Measurements from ENCODE around the gene PEX13. TPM values are rescaled to one million over a fixed set of nuclear protein-coding genes. Genes with fewer than 3 reads are reported as not detected.
"Not testable (repeated sequence)": the region's sequence is repeated elsewhere in the genome, so short reads cannot be mapped to it uniquely, and the experiment has no call there.

PEX13 gene
- total RNA-seq, 1 experiment from 2014 or later: 19.8 TPM

DNA sequence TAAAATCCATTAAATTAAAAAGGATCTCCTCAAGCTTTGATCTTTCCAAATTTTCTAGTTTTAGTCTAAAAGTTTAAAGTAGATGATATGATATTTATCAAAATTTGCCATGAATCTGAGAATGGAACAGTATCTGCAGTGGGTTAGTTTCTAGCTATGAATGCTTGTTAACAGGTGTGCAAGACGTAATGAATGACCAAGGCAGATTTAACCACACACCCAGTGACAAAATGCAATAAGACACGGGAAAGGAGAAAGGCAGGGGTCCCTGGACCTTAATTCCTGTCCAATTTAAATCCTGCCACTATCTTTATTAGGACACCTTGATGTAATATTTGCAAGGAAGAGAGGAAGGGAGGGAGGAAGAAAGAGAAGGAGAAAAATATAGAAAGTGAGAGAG lies 30.5 kb upstream of the PEX13 start:
- intact Hi-C loops (cut with micrococcal nuclease): no loop called here
- H2AFZ ChIP-seq (ENCODE audit: low read depth, low read length, poor library complexity, severe bottlenecking): no peak overlapping the region
- H4K20me1 ChIP-seq (ENCODE audit: insufficient read depth): no peaks in the 10 kb centered on the region
- H3K9me2 ChIP-seq (ENCODE audit: insufficient read depth): no peaks in the 10 kb centered on the region
- no peak overlapping the region for H3K4me3 ChIP-seq (replicated peaks in 1 of 2; ENCODE audit: low read depth in 1 of 2, low read length in 2 of 2)
- H3K9ac ChIP-seq (ENCODE audit: low read length): no peak overlapping the region
- DNase-seq (ENCODE audit: low read depth, low spot score) (no peak), ATAC-seq (no peak)
- ChIA-PET POLR2A (no interaction called here), RAD21 (ENCODE audit: low non-redundant PET in 1 of 2, low total read pairs in 2 of 2, uncharacterized antibody in 2 of 2, unreplicated experiment in 2 of 2) (no interaction called here), CTCF (interaction anchor here (0.7 to 3.0 kb wide), 3 partner anchors 11 to 279 kb away, joined by 3 to 14 read pairs (median 6); no protein-coding TSS in a partner anchor)
- no peaks in the 10 kb centered on the region for H3K27me3 ChIP-seq (ENCODE audit: insufficient read depth, low read length)
- H3K4me2 ChIP-seq (ENCODE audit: low read length): no peak overlapping the region
- no peak for TF ChIP-seq ZFX (IDR thresholded peaks at IDR 0.05)
- TF ChIP-seq, protein P1, sequence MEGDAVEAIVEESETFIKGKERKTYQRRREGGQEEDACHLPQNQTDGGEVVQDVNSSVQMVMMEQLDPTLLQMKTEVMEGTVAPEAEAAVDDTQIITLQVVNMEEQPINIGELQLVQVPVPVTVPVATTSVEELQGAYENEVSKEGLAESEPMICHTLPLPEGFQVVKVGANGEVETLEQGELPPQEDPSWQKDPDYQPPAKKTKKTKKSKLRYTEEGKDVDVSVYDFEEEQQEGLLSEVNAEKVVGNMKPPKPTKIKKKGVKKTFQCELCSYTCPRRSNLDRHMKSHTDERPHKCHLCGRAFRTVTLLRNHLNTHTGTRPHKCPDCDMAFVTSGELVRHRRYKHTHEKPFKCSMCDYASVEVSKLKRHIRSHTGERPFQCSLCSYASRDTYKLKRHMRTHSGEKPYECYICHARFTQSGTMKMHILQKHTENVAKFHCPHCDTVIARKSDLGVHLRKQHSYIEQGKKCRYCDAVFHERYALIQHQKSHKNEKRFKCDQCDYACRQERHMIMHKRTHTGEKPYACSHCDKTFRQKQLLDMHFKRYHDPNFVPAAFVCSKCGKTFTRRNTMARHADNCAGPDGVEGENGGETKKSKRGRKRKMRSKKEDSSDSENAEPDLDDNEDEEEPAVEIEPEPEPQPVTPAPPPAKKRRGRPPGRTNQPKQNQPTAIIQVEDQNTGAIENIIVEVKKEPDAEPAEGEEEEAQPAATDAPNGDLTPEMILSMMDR (IDR thresholded peaks at IDR 0.05 in 2 of 3, conservative IDR thresholded peaks at IDR 0.05 in 1 of 3; ENCODE audit: borderline replicate concordance in 1 of 3, insufficient read depth in 1 of 3, low read depth in 2 of 3, low read length in 2 of 3): no peak
- TF ChIP-seq TCF7L2 (IDR thresholded peaks at IDR 0.05; ENCODE audit: borderline replicate concordance, extremely low read depth, insufficient read depth, insufficient read length): no peak
- no peak for TF ChIP-seq EZH2 (IDR thresholded peaks at IDR 0.05)
- TF ChIP-seq YY1 (IDR thresholded peaks at IDR 0.05; ENCODE audit: extremely low read depth, insufficient replicate concordance, low read depth, low read length): no peak
- TF ChIP-seq POLR2A (IDR thresholded peaks at IDR 0.05; ENCODE audit: borderline replicate concordance, extremely low read depth, insufficient read depth, insufficient read length): no peak
- TF ChIP-seq SIN3A (IDR thresholded peaks at IDR 0.05; ENCODE audit: low read depth): no peak
- BruUV-seq (replicated peaks): no TSS peak
- 0 out of 4 replicates have a peak, but pooled peaks cover 0 to 7% of the 10 kb centered on the region in 2 experiments for H3K9me3 ChIP-seq (ENCODE audit: control insufficient read depth in 1 of 2, insufficient read depth in 1 of 2, low read depth in 1 of 2, low read length in 2 of 2)
- H3K79me2 ChIP-seq (ENCODE audit: insufficient read depth, low read length): no peaks in the 10 kb centered on the region
- no peaks in the 10 kb centered on the region for H3K4me1 ChIP-seq (ENCODE audit: control insufficient read depth in 1 of 2, insufficient read depth in 2 of 2, low read length in 2 of 2)
- no peaks in the 10 kb centered on the region for H3K36me3 ChIP-seq (ENCODE audit: control insufficient read depth in 1 of 2, insufficient read depth in 2 of 2, low read length in 2 of 2)
- H3K27ac ChIP-seq (ENCODE audit: low read depth, low read length): no peak overlapping the region

DNA sequence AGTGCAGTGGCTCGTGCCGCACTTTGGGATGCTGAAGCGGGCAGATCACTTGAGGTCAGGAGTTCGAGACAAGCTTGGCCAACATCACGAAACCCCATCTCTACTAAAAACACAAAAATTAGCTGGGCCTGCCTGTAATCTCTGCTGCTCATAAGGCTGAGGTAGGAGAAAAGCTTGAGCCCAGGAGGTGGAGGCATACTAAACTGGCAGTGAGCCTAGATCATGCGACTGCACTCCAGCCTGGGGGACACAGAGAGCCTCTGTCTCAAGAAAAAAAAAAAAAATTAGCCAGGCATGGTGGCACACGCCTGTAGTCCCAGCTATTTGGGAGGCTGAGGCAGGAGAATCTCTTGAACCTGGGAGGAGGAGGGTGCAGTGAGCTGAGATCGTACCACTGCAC lies 29.9 kb upstream of the PEX13 start:
- DNase-seq (ENCODE audit: low read depth, low spot score); BruUV-seq (replicated peaks); H3K27me3 ChIP-seq (ENCODE audit: insufficient read depth, low read length); H3K27ac ChIP-seq (ENCODE audit: low read depth, low read length); H3K4me2 ChIP-seq (ENCODE audit: low read length); H2AFZ ChIP-seq (ENCODE audit: low read depth, low read length, poor library complexity, severe bottlenecking); H4K20me1 ChIP-seq (ENCODE audit: insufficient read depth); H3K9me3 ChIP-seq (ENCODE audit: control insufficient read depth in 1 of 2, insufficient read depth in 1 of 2, low read depth in 1 of 2, low read length in 2 of 2); H3K79me2 ChIP-seq (ENCODE audit: insufficient read depth, low read length); POLR2A ChIA-PET; H3K9ac ChIP-seq (ENCODE audit: low read length); ATAC-seq; intact Hi-C loops (cut with micrococcal nuclease); H3K9me2 ChIP-seq (ENCODE audit: insufficient read depth); H3K4me1 ChIP-seq (ENCODE audit: control insufficient read depth in 1 of 2, insufficient read depth in 2 of 2, low read length in 2 of 2); RAD21 ChIA-PET (ENCODE audit: low non-redundant PET in 1 of 2, low total read pairs in 2 of 2, uncharacterized antibody in 2 of 2, unreplicated experiment in 2 of 2); H3K36me3 ChIP-seq (ENCODE audit: control insufficient read depth in 1 of 2, insufficient read depth in 2 of 2, low read length in 2 of 2); H3K4me3 ChIP-seq (replicated peaks in 1 of 2; ENCODE audit: low read depth in 1 of 2, low read length in 2 of 2): not testable (repeated sequence)
- CTCF ChIA-PET: interaction anchor here (2.0 to 3.0 kb wide), 2 partner anchors 11 to 280 kb away, joined by 6 to 14 read pairs; no protein-coding TSS in a partner anchor

All from HCT116 (cell line).